ENCODE data around the gene EBP. TPM values are rescaled to one million over a fixed set of nuclear protein-coding genes. Genes with fewer than 3 reads are reported as not detected.

The EBP gene
- total RNA-seq, 3 donors from 2014 or later = 20.3 to 22.0 (median 20.6) TPM

GRCh38 chrX:48474581-48474980 lies 47.0 kb upstream of the EBP start:
- H3K36me3 ChIP-seq = no peaks in the 10 kb centered on the region
- no peak overlapping the region for H3K4me3 ChIP-seq
- TF ChIP-seq POLR2AphosphoS5 (IDR thresholded peaks at IDR 0.05) (no peak), CTCF (IDR thresholded peaks at IDR 0.05) (no peak), POLR2A (IDR thresholded peaks at IDR 0.05) (no peak)
- H3K27me3 ChIP-seq = peaks cover 0 to 22% of the 10 kb centered on the region in 2 donors
- intact Hi-C loops (cut with DNase I; ENCODE audit: low total_unique reads) = no loop called here
- DNase-seq (ENCODE audit: low spot score in 2 of 2) = no peak
- H3K9me3 ChIP-seq = no peaks in the 10 kb centered on the region
- H3K4me1 ChIP-seq = no peaks in the 10 kb centered on the region
- no peak overlapping the region for H3K27ac ChIP-seq

- TF ChIP-seq POLR2AphosphoS5 (IDR thresholded peaks at IDR 0.05) (no peak), CTCF (IDR thresholded peaks at IDR 0.05) (no peak), POLR2A (IDR thresholded peaks at IDR 0.05) (no peak)
- intact Hi-C loops (cut with DNase I; ENCODE audit: low total_unique reads) = no loop called here
- H3K9me3 ChIP-seq = no peaks in the 10 kb centered on the region
Observed at GRCh38 chrX:48475296-48475695, 46.3 kb upstream of the EBP start.

GRCh38 chrX:48475774-48476577 lies 45.6 kb upstream of the EBP start, which contains the start of gene FTSJ1:
TSS of gene FTSJ1 (plus strand) at chrX:48476199. CDS start at chrX:48478048, 1,849 bp downstream.
- peak within 1 kb of the TSS; percentile 85 to 89 for H3K27ac ChIP-seq
- H3K4me1 ChIP-seq = no peaks in the 10 kb centered on the region
- peak within 1 kb of the TSS; percentile 62 to 75 (median 64) for H3K4me3 ChIP-seq
- no peaks in the 10 kb centered on the region for H3K36me3 ChIP-seq
- peak; percentile 76 to 85 for DNase-seq (ENCODE audit: low spot score in 2 of 2)
- no peaks in the 10 kb centered on the region for H3K9me3 ChIP-seq
- peaks cover 0 to 21% of the 10 kb centered on the region in 2 donors for H3K27me3 ChIP-seq
- no peak for TF ChIP-seq CTCF (IDR thresholded peaks at IDR 0.05)
- no peak for TF ChIP-seq POLR2A (IDR thresholded peaks at IDR 0.05)
- TF ChIP-seq POLR2AphosphoS5 (IDR thresholded peaks at IDR 0.05) = peak; percentile 37 to 67 (median 66)
- intact Hi-C loops (cut with DNase I; ENCODE audit: low total_unique reads) = no loop called here

More at GRCh38 chrX:48475296-48475695, 46.3 kb upstream of the EBP start:
- Histone ChIP-seq H3K36me3 (no peaks in the 10 kb centered on the region), H3K27me3 (peaks cover 0 to 21% of the 10 kb centered on the region in 2 donors), H3K4me1 (no peaks in the 10 kb centered on the region), H3K4me3 (peak overlapping the region; percentile 62 to 75 (median 64)), H3K27ac (peak overlapping the region in 1 of 2 donors; percentile 89)
- DNase-seq (ENCODE audit: low spot score in 2 of 2) = no peak

GRCh38 chrX:48476919-48477318 lies 44.7 kb upstream of the EBP start:
- H3K9me3 ChIP-seq = no peaks in the 10 kb centered on the region
- no peaks in the 10 kb centered on the region for H3K36me3 ChIP-seq
- peaks cover 0 to 26% of the 10 kb centered on the region in 2 donors for H3K27me3 ChIP-seq
- no peak for TF ChIP-seq POLR2AphosphoS5 (IDR thresholded peaks at IDR 0.05)
- no peak for TF ChIP-seq POLR2A (IDR thresholded peaks at IDR 0.05)
- TF ChIP-seq CTCF (IDR thresholded peaks at IDR 0.05) = no peak
- intact Hi-C loops (cut with DNase I; ENCODE audit: low total_unique reads) = no loop called here
- no peaks in the 10 kb centered on the region for H3K4me1 ChIP-seq
- peak overlapping the region; percentile 62 to 75 (median 64) for H3K4me3 ChIP-seq
- peak overlapping the region; percentile 85 to 89 for H3K27ac ChIP-seq
- no peak for DNase-seq (ENCODE audit: low spot score in 2 of 2)

All from breast epithelium (tissue), 4 donors.